Activated CD4-positive, alpha-beta memory T cell treated with anti-CD3 and anti-CD28 coated beads for 36 hours (primary cell): ENCODE data around the gene EOLA1. TPM values are rescaled to one million over a fixed set of nuclear protein-coding genes. Genes with fewer than 3 reads are reported as not detected.
A peak's percentile ranks its signal among the peaks of the same experiment; 100 is the strongest.
"Not testable (repeated sequence)": the region's sequence is repeated elsewhere in the genome, so short reads cannot be mapped to it uniquely, and the experiment has no call there.

Experiments
- CTCF ChIA-PET: fragments of 350-600 bp; sonication (Branson Sonifier 250); formaldehyde crosslinking; loops from one replicate; lab custom pipeline; 2021; ENCODE audit warnings: antibody characterized with exemption, inconsistent platforms; lab: Charles Lee
- POLR2A ChIA-PET: fragments of 350-600 bp; sonication (Branson Sonifier 250); formaldehyde crosslinking; loops from one replicate; lab custom pipeline; 2021; ENCODE audit warnings: antibody characterized with exemption; lab: Charles Lee
- DNase-seq: peaks from one replicate; pipeline ENCODE4 v3.0.0-alpha.2; 2020
- H3K27ac Mint-ChIP-seq: one replicate; pipeline ENCODE4 v1.8.0; 2021; ENCODE audit warnings: mixed read lengths
- H3K27me3 Mint-ChIP-seq: one replicate; pipeline ENCODE4 v1.8.0; 2021; ENCODE audit warnings: mixed read lengths
- H3K36me3 Mint-ChIP-seq: one replicate; pipeline ENCODE4 v1.8.0; 2021; ENCODE audit warnings: mixed read lengths
- H3K4me1 Mint-ChIP-seq: one replicate; pipeline ENCODE4 v1.8.0; 2021; ENCODE audit warnings: low read depth, mixed read lengths
- H3K4me3 Mint-ChIP-seq: one replicate; pipeline ENCODE4 v1.8.0; 2021; ENCODE audit warnings: mild to moderate bottlenecking, mixed read lengths
- H3K9me3 Mint-ChIP-seq: one replicate; pipeline ENCODE4 v1.8.0; 2021; ENCODE audit warnings: mixed read lengths
- intact Hi-C: fragments of 100-400 bp; cut with micrococcal nuclease; formaldehyde crosslinking; loops from one replicate; pipeline ENCODE4 v1.15.1; 2023
- total RNA-seq, 2 experiments: library from RNA; stranded (reverse); gene quantifications; one replicate each; pipeline ENCODE4 v1.2.3, GENCODE V29; 2021

EOLA1 gene
- total RNA-seq, result 10 to 100 TPM; 22.1 to 24.7 TPM

- H3K27me3 Mint-ChIP-seq, result no peaks in the 10 kb centered on the region
- CTCF ChIA-PET, result interaction anchor here (0.6 to 2.6 kb wide), 9 partner anchors 10 to 107 kb away, joined by 3 to 16 read pairs (median 3); partner anchors contain the start of gene IDS
- peak within 1 kb of the TSS; percentile 86 for H3K4me3 Mint-ChIP-seq
- intact Hi-C loops, result loop anchor here (1.0 kb wide), 1 partner anchor 37 kb away; no protein-coding TSS in a partner anchor
- H3K27ac Mint-ChIP-seq, result peak within 1 kb of the TSS; percentile 98
- DNase-seq, result peak; percentile 93
- peaks cover 3% of the 10 kb centered on the region for H3K4me1 Mint-ChIP-seq
- POLR2A ChIA-PET, result interaction anchor here (0.6 to 3.6 kb wide), 6 partner anchors 12 to 398 kb away, joined by 3 to 31 read pairs (median 4); partner anchors contain the start of genes EOLA2 and IDS
- no peaks in the 10 kb centered on the region for H3K36me3 Mint-ChIP-seq
- no peaks in the 10 kb centered on the region for H3K9me3 Mint-ChIP-seq
These were observed at the start of gene EOLA1 for GRCh38 chrX:149540621-149541520. TSS of gene EOLA1 (plus strand) at chrX:149541012. CDS start at chrX:149545631, 4,619 bp downstream.

- H3K27me3 Mint-ChIP-seq, result no peaks in the 10 kb centered on the region
- H3K4me1 Mint-ChIP-seq, result peaks cover 5% of the 10 kb centered on the region
- intact Hi-C loops, result no loop called here
- ChIA-PET CTCF (no interaction called here), POLR2A (no interaction called here)
- no peak overlapping the region for H3K4me3 Mint-ChIP-seq
- H3K36me3 Mint-ChIP-seq, result peaks cover 33% of the 10 kb centered on the region
- no peak overlapping the region for H3K27ac Mint-ChIP-seq
- H3K9me3 Mint-ChIP-seq, result no peaks in the 10 kb centered on the region
- DNase-seq, result no peak
These were observed 49.0 kb upstream of the EOLA1 start for GRCh38 chrX:149491812-149492211.

- H3K9me3 Mint-ChIP-seq, result no peaks in the 10 kb centered on the region
- CTCF ChIA-PET, result interaction anchor here (0.7 kb wide), 1 partner anchor 47 kb away, joined by 3 read pairs; the partner anchor contains the start of gene EOLA1
These were observed 46.9 kb upstream of the EOLA1 start for GRCh38 chrX:149493567-149494562.

GRCh38 chrX:149494844-149495565, 45.8 kb upstream of the EOLA1 start:
- POLR2A ChIA-PET, result no interaction called here
- Mint-ChIP-seq H3K36me3 (peaks cover 34% of the 10 kb centered on the region), H3K4me1 (peaks cover 5% of the 10 kb centered on the region), H3K4me3 (no peak overlapping the region), H3K27me3 (no peaks in the 10 kb centered on the region), H3K27ac (peak overlapping the region; percentile 8), H3K9me3 (no peaks in the 10 kb centered on the region)
- CTCF ChIA-PET, result interaction anchor here (0.6 kb wide), 1 partner anchor 17 kb away, joined by 3 read pairs; no protein-coding TSS in a partner anchor
- no peak for DNase-seq
- intact Hi-C loops, result no loop called here

More at GRCh38 chrX:149493567-149494562, 46.9 kb upstream of the EOLA1 start:
- intact Hi-C loops, result no loop called here
- peaks cover 2% of the 10 kb centered on the region for H3K4me1 Mint-ChIP-seq
- no peaks in the 10 kb centered on the region for H3K27me3 Mint-ChIP-seq
- H3K36me3 Mint-ChIP-seq, result peaks cover 35% of the 10 kb centered on the region
- POLR2A ChIA-PET, result no interaction called here
- DNase-seq, result no peak
- no peak overlapping the region for H3K4me3 Mint-ChIP-seq
- no peak overlapping the region for H3K27ac Mint-ChIP-seq

- Mint-ChIP-seq H3K27me3 (no peaks in the 10 kb centered on the region), H3K9me3 (no peaks in the 10 kb centered on the region), H3K4me3 (no peak overlapping the region), H3K4me1 (peaks cover 12% of the 10 kb centered on the region), H3K27ac (no peak overlapping the region), H3K36me3 (peaks cover 28% of the 10 kb centered on the region)
- ChIA-PET CTCF (interaction anchor here (0.6 kb wide), 1 partner anchor 17 kb away, joined by 3 read pairs; no protein-coding TSS in a partner anchor), POLR2A (no interaction called here)
- DNase-seq, result no peak
- intact Hi-C loops, result no loop called here
These were observed 45.2 kb upstream of the EOLA1 start for GRCh38 chrX:149495573-149496071.

GRCh38 chrX:149497054-149497453, 43.8 kb upstream of the EOLA1 start:
- intact Hi-C loops, result no loop called here
- no peaks in the 10 kb centered on the region for H3K27me3 Mint-ChIP-seq
- no peak overlapping the region for H3K4me3 Mint-ChIP-seq
- no peaks in the 10 kb centered on the region for H3K9me3 Mint-ChIP-seq
- no peak for DNase-seq
- H3K4me1 Mint-ChIP-seq, result peaks cover 25% of the 10 kb centered on the region
- CTCF ChIA-PET, result no interaction called here
- no peak overlapping the region for H3K27ac Mint-ChIP-seq
- POLR2A ChIA-PET, result no interaction called here
- peaks cover 24% of the 10 kb centered on the region for H3K36me3 Mint-ChIP-seq

GRCh38 chrX:149497626-149498025, 43.2 kb upstream of the EOLA1 start:
- Mint-ChIP-seq H3K36me3 (peaks cover 22% of the 10 kb centered on the region), H3K9me3 (no peaks in the 10 kb centered on the region), H3K27ac (no peak overlapping the region), H3K4me3 (no peak overlapping the region), H3K27me3 (no peaks in the 10 kb centered on the region), H3K4me1 (peaks cover 25% of the 10 kb centered on the region)
- intact Hi-C loops, result no loop called here
- ChIA-PET CTCF (no interaction called here), POLR2A (no interaction called here)
- DNase-seq, result no peak

GRCh38 chrX:149498767-149499166, 42.0 kb upstream of the EOLA1 start:
- no peak for DNase-seq
- intact Hi-C loops, result no loop called here
- Mint-ChIP-seq H3K36me3 (peaks cover 22% of the 10 kb centered on the region), H3K4me1 (peaks cover 25% of the 10 kb centered on the region), H3K27ac (no peak overlapping the region), H3K4me3 (no peak overlapping the region), H3K9me3 (no peaks in the 10 kb centered on the region), H3K27me3 (no peaks in the 10 kb centered on the region)
- ChIA-PET CTCF (no interaction called here), POLR2A (interaction anchor here (0.9 kb wide), 1 partner anchor 13 kb away, joined by 3 read pairs; no protein-coding TSS in a partner anchor)

- Mint-ChIP-seq H3K27me3 (no peaks in the 10 kb centered on the region), H3K36me3 (peaks cover 24% of the 10 kb centered on the region), H3K27ac (no peak overlapping the region), H3K4me3 (no peak overlapping the region), H3K9me3 (no peaks in the 10 kb centered on the region), H3K4me1 (peaks cover 25% of the 10 kb centered on the region)
- ChIA-PET POLR2A (interaction anchor here (0.9 kb wide), 1 partner anchor 14 kb away, joined by 3 read pairs; no protein-coding TSS in a partner anchor), CTCF (interaction anchor here (1.2 kb wide), 1 partner anchor 13 kb away, joined by 3 read pairs; no protein-coding TSS in a partner anchor)
- intact Hi-C loops, result no loop called here
- DNase-seq, result no peak
These were observed 41.0 kb upstream of the EOLA1 start for GRCh38 chrX:149499766-149500165.

- Mint-ChIP-seq H3K27ac (peak overlapping the region; percentile 54), H3K4me1 (peaks cover 29% of the 10 kb centered on the region)
- H3K9me3 Mint-ChIP-seq, H3K36me3 Mint-ChIP-seq, H3K4me3 Mint-ChIP-seq, H3K27me3 Mint-ChIP-seq, CTCF ChIA-PET, intact Hi-C loops, POLR2A ChIA-PET: not testable (repeated sequence)
- peak; percentile 13 for DNase-seq
These were observed 37.9 kb upstream of the EOLA1 start for GRCh38 chrX:149502923-149503322.

- DNase-seq, result peak; percentile 80
- ChIA-PET CTCF (interaction anchor here (1.3 to 2.6 kb wide), 3 partner anchors 23 to 435 kb away, joined by 3 to 16 read pairs (median 4); partner anchors contain the start of genes EOLA1 and EOLA2), POLR2A (interaction anchor here (1.4 to 3.0 kb wide), 2 partner anchors 17 to 37 kb away, joined by 4 to 31 read pairs; partner anchors contain the start of gene EOLA1)
- peaks cover 29% of the 10 kb centered on the region for H3K4me1 Mint-ChIP-seq
- intact Hi-C loops, H3K9me3 Mint-ChIP-seq, H3K36me3 Mint-ChIP-seq, H3K27me3 Mint-ChIP-seq: not testable (repeated sequence)
- H3K4me3 Mint-ChIP-seq, result peak overlapping the region; percentile 97
- peak overlapping the region; percentile 99 for H3K27ac Mint-ChIP-seq
These were observed 37.4 kb upstream of the EOLA1 start for GRCh38 chrX:149503446-149503845.
